Karpas-422 (cell line): ENCODE data around the gene FRAS1. TPM values are rescaled to one million over a fixed set of nuclear protein-coding genes. Genes with fewer than 3 reads are reported as not detected.

Experiments
- DNase-seq: peaks from one replicate; pipeline ENCODE4 v3.0.0-alpha.2; 2015
- H2AFZ ChIP-seq: fragments of 200-600 bp; sonication (generic); 2 replicates; pipeline ENCODE4 v1.6.1; 2014; ENCODE audit warnings: antibody characterized with exemption, low read length, mixed read lengths
- H3K27ac ChIP-seq: fragments of 200-600 bp; sonication (generic); 2 replicates; pipeline ENCODE4 v1.5.1; 2014; ENCODE audit warnings: mild to moderate bottlenecking, low read length, moderate library complexity
- H3K27me3 ChIP-seq: fragments of 200-600 bp; sonication (generic); 2 replicates; pipeline ENCODE4 v1.6.1; 2014; ENCODE audit warnings: low read length, mixed read lengths
- H3K36me3 ChIP-seq: fragments of 200-600 bp; sonication (generic); 2 replicates; pipeline ENCODE4 v1.6.1; 2014; ENCODE audit warnings: low read length, mixed read lengths; ENCODE audit not compliant: insufficient read depth
- H3K4me1 ChIP-seq: fragments of 200-600 bp; sonication (generic); 2 replicates; pipeline ENCODE4 v1.6.1; 2014; ENCODE audit warnings: mild to moderate bottlenecking, low read length, mixed read lengths
- H3K4me2 ChIP-seq: fragments of 200-600 bp; sonication (generic); 2 replicates; pipeline ENCODE4 v1.6.1; 2014; ENCODE audit warnings: low read length, low read depth, mild to moderate bottlenecking; ENCODE audit not compliant: poor library complexity, severe bottlenecking
- H3K4me3 ChIP-seq: fragments of 200-600 bp; sonication (generic); 2 replicates; pipeline ENCODE4 v1.5.1; 2014; ENCODE audit warnings: mild to moderate bottlenecking, antibody characterized with exemption, low read length, mixed read lengths
- H3K79me2 ChIP-seq: fragments of 200-600 bp; sonication (generic); 2 replicates; pipeline ENCODE4 v1.6.1; 2014; ENCODE audit warnings: mild to moderate bottlenecking, low read length, mixed read lengths
- H3K9ac ChIP-seq: fragments of 200-600 bp; sonication (generic); 2 replicates; pipeline ENCODE4 v1.6.0; 2014; ENCODE audit warnings: low read length
- H3K9me2 ChIP-seq: fragments of 200-600 bp; sonication (generic), shearing (Covaris generic); replicated peaks from 2 replicates; pipeline ENCODE4 v1.6.0; 2014; ENCODE audit warnings: mild to moderate bottlenecking, low read length, moderate library complexity; ENCODE audit not compliant: insufficient read depth
- H3K9me3 ChIP-seq: fragments of 300-700, 200-600 bp; sonication (generic); 2 replicates; pipeline ENCODE4 v1.6.1; 2014; ENCODE audit warnings: low read length, mixed read lengths
- H4K20me1 ChIP-seq: fragments of 200-600 bp; sonication (generic); 2 replicates; pipeline ENCODE4 v1.6.1; 2014; ENCODE audit warnings: mild to moderate bottlenecking, antibody characterized with exemption, low read length, low read depth; ENCODE audit not compliant: insufficient read depth
- total RNA-seq: library from RNA; depleted of rRNA; stranded (reverse); fragments of >200 nt; shearing (Covaris generic); gene quantifications from 2 replicates; pipeline ENCODE4 v1.2.3, GENCODE V29; 2014; ENCODE audit warnings: low replicate concordance

The FRAS1 gene
- total RNA-seq, 1 experiment from 2014 or later, result not detected

DNA sequence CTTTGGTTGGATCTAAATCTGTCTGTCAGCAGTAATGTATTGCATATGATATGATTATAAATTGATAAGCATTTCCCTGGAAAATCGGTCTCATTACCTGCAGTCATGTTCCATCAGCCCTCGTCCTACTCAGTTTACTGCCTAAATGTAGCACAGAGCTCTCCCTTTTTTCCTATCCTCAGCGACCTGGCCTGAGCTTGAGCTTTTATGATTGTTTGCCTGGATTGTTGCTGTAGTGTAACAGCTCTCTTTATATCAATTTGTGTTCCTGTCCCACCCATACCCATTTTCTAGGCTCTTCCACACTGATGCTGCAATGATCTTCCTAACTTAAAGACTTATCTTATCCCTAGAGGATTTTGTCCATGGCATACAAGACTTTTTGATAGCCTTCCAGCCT, 95.7 kb downstream of the FRAS1 start:
- Histone ChIP-seq H3K4me1 (no peaks in the 10 kb centered on the region), H3K9ac (no peak overlapping the region), H3K9me3 (no peaks in the 10 kb centered on the region), H3K27me3 (no peaks in the 10 kb centered on the region), H3K27ac (no peak overlapping the region), H3K9me2 (no peaks in the 10 kb centered on the region), H3K4me2 (no peak overlapping the region), H4K20me1 (no peaks in the 10 kb centered on the region), H3K36me3 (no peaks in the 10 kb centered on the region), H3K4me3 (no peak overlapping the region), H3K79me2 (no peaks in the 10 kb centered on the region), H2AFZ (no peak overlapping the region)
- DNase-seq, result no peak

- H3K9me3 ChIP-seq, result no peaks in the 10 kb centered on the region
- H3K36me3 ChIP-seq, result no peaks in the 10 kb centered on the region
- H2AFZ ChIP-seq, result no peak overlapping the region
- H3K79me2 ChIP-seq, result no peaks in the 10 kb centered on the region
- H3K27ac ChIP-seq, result no peak overlapping the region
- DNase-seq, result no peak
- H3K9ac ChIP-seq, result no peak overlapping the region
- no peak overlapping the region for H3K4me2 ChIP-seq
- no peaks in the 10 kb centered on the region for H3K9me2 ChIP-seq
- no peaks in the 10 kb centered on the region for H3K4me1 ChIP-seq
- H3K27me3 ChIP-seq, result no peaks in the 10 kb centered on the region
- no peaks in the 10 kb centered on the region for H4K20me1 ChIP-seq
- H3K4me3 ChIP-seq, result no peak overlapping the region
Measured at GRCh38 chr4:78154972-78155590, 98.0 kb downstream of the FRAS1 start.

GRCh38 chr4:78155616-78156105, 98.5 kb downstream of the FRAS1 start:
- Histone ChIP-seq H3K36me3 (no peaks in the 10 kb centered on the region), H3K79me2 (no peaks in the 10 kb centered on the region), H3K9me3 (no peaks in the 10 kb centered on the region), H2AFZ (no peak overlapping the region), H3K9ac (no peak overlapping the region), H4K20me1 (no peaks in the 10 kb centered on the region), H3K27ac (no peak overlapping the region), H3K27me3 (no peaks in the 10 kb centered on the region), H3K4me1 (no peaks in the 10 kb centered on the region), H3K4me2 (no peak overlapping the region), H3K9me2 (no peaks in the 10 kb centered on the region), H3K4me3 (no peak overlapping the region)
- DNase-seq, result no peak

- no peak overlapping the region for H3K9ac ChIP-seq
- H3K4me2 ChIP-seq, result no peak overlapping the region
- no peaks in the 10 kb centered on the region for H3K4me1 ChIP-seq
- H4K20me1 ChIP-seq, result no peaks in the 10 kb centered on the region
- no peaks in the 10 kb centered on the region for H3K9me2 ChIP-seq
- H3K27me3 ChIP-seq, result no peaks in the 10 kb centered on the region
- DNase-seq, result no peak
- no peak overlapping the region for H3K27ac ChIP-seq
- no peaks in the 10 kb centered on the region for H3K79me2 ChIP-seq
- no peaks in the 10 kb centered on the region for H3K9me3 ChIP-seq
- no peak overlapping the region for H3K4me3 ChIP-seq
- H2AFZ ChIP-seq, result no peak overlapping the region
- H3K36me3 ChIP-seq, result no peaks in the 10 kb centered on the region
Measured at GRCh38 chr4:78156520-78156919, 99.4 kb downstream of the FRAS1 start.

DNA sequence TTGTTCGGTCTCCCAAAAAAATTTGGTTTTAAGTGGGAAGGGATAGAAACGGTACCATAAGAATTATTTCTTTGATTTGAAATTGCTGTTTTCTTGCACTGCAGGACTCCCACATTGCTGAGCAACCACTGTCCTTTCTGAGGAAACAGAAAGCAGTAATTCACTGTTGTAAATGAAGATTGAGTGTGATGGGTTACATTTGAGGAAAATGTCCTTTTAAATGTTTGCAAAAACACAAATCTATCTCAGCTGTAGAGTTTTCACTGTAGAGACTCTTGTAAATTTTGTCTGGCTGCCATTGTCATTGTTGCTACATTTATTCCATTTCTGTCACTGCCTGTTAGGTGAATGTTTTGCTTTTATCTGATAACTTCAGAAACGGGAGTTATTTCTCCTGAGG, 105.2 kb downstream of the FRAS1 start:
- no peaks in the 10 kb centered on the region for H3K79me2 ChIP-seq
- H3K4me2 ChIP-seq, result no peak overlapping the region
- no peak overlapping the region for H2AFZ ChIP-seq
- H3K9ac ChIP-seq, result no peak overlapping the region
- H3K36me3 ChIP-seq, result no peaks in the 10 kb centered on the region
- no peak overlapping the region for H3K27ac ChIP-seq
- H3K9me2 ChIP-seq, result no peaks in the 10 kb centered on the region
- no peaks in the 10 kb centered on the region for H4K20me1 ChIP-seq
- DNase-seq, result no peak
- H3K4me3 ChIP-seq, result no peak overlapping the region
- no peaks in the 10 kb centered on the region for H3K4me1 ChIP-seq
- H3K27me3 ChIP-seq, result no peaks in the 10 kb centered on the region
- H3K9me3 ChIP-seq, result no peaks in the 10 kb centered on the region

- no peak overlapping the region for H3K4me2 ChIP-seq
- no peaks in the 10 kb centered on the region for H3K9me3 ChIP-seq
- no peak for DNase-seq
- H3K9ac ChIP-seq, result no peak overlapping the region
- H4K20me1 ChIP-seq, result no peaks in the 10 kb centered on the region
- H3K9me2 ChIP-seq, result no peaks in the 10 kb centered on the region
- H3K36me3 ChIP-seq, result no peaks in the 10 kb centered on the region
- no peak overlapping the region for H3K4me3 ChIP-seq
- no peaks in the 10 kb centered on the region for H3K4me1 ChIP-seq
- H3K27ac ChIP-seq, result no peak overlapping the region
- H3K27me3 ChIP-seq, result no peaks in the 10 kb centered on the region
- H3K79me2 ChIP-seq, result no peaks in the 10 kb centered on the region
- H2AFZ ChIP-seq, result no peak overlapping the region
Measured at GRCh38 chr4:78162821-78163220, 105.7 kb downstream of the FRAS1 start.

GRCh38 chr4:78165758-78166157, 108.6 kb downstream of the FRAS1 start:
- no peaks in the 10 kb centered on the region for H3K36me3 ChIP-seq
- no peak overlapping the region for H3K27ac ChIP-seq
- no peak overlapping the region for H2AFZ ChIP-seq
- H3K4me2 ChIP-seq, result no peak overlapping the region
- no peaks in the 10 kb centered on the region for H3K9me2 ChIP-seq
- H3K27me3 ChIP-seq, result no peaks in the 10 kb centered on the region
- no peaks in the 10 kb centered on the region for H4K20me1 ChIP-seq
- no peak for DNase-seq
- H3K4me3 ChIP-seq, result no peak overlapping the region
- H3K4me1 ChIP-seq, result no peaks in the 10 kb centered on the region
- no peaks in the 10 kb centered on the region for H3K9me3 ChIP-seq
- no peaks in the 10 kb centered on the region for H3K79me2 ChIP-seq
- H3K9ac ChIP-seq, result no peak overlapping the region

DNA sequence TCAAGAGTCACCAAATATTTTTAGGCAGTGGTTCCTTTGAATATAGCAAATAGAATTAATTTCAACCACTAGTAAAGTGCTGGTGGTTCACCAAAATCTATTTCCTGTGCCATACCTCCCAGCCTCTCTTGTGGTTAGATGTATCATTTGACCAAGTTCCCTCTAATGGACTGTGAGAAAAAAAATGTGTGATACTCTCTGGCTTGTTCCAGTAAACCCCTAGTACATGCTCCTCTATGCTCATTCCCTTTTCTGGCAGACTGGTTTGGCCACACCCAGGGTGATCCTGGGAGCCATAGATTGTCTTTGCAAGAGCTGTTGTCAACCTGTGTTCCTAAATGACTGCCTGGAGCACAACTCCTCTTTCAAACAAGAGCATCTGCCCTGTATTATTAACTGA, 109.5 kb downstream of the FRAS1 start:
- DNase-seq, result no peak
- Histone ChIP-seq H3K79me2 (no peaks in the 10 kb centered on the region), H3K9ac (no peak overlapping the region), H3K4me2 (no peak overlapping the region), H4K20me1 (no peaks in the 10 kb centered on the region), H3K27ac (no peak overlapping the region), H3K27me3 (no peaks in the 10 kb centered on the region), H3K9me2 (no peaks in the 10 kb centered on the region), H3K36me3 (no peaks in the 10 kb centered on the region), H3K4me3 (no peak overlapping the region), H3K9me3 (no peaks in the 10 kb centered on the region), H2AFZ (no peak overlapping the region), H3K4me1 (no peaks in the 10 kb centered on the region)
